Putamen (tissue), 1 donor: ENCODE results near the gene ZMYND8.

Experiments
- DNase-seq: peaks from one replicate; pipeline ENCODE4 v3.0.0-alpha.2; 2016; ENCODE audit warnings: low spot score

The ZMYND8 gene

DNA sequence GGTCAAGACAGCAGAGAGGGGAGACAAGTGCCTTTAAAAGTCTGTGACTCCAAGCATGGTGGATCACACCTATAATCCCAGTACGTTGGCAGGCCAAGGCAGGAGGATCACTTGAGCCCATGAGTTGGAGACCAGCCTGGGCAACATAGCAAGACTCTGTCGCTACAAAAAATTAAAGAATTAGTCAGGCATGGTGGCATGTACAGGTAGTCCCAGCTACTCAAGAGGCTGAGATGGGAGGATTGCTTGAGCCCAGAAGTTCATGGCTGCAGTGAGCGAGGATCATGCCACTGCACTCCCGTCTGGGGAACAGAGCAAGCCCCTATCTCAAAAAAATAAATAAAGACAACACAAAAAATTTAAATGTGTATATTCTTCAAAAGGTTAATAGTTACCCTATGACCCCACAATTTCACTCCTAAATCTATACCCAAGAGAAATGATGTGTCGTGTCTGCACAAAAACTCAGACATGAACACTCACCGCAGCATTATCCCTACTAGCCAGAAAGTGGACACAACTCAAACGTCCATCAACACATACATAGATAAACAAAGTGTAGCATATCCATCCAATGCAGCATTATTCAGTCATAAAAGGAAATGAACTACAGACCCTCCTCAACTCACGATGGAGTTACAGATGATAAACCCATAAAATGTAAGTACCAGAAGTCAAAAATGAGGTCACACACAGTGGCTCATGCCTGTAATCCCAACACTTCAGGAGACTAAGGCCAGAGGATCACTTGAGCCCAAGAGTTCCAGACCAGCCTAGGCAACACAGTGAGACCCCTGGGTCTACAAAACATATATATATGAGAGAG is 23.9 kb downstream of the ZMYND8 start:
- no peak for DNase-seq

DNA sequence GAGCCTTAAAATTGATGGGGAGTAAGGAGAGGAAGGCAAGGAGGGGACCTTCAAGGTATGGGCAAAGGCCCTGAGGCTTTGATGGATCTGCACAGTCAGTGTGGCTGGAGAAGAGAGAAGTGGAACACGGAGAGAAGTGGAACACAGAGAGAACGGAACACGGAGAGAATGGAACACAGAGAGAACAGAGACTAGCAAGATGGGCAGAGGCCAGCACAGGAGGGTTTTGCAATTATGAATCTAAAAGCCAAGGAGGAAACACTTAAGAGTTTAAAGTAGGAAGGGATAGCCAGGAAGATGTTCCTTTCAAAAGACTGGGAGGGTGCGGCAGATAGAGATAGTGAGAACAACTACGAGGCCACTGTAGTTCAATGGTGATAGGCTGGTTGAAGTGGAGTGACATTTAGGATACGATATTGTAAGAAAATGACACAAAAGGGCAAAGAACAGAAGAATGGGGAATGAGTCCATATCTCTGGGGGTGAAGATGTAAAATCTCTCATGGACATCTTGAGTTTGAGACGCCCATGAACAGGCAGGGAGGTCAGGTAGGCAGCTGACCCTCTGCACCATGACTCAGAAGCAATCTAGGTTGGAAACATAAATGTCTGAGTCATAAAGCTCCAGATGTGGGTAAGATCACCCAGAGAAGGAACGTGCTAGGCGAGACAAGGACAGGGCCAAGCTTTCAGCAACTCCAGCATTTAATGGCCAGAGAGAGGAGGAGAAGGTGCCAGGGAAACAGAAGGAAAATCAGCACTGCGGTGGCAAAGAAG is 25.4 kb downstream of the ZMYND8 start:
- DNase-seq: no peak

DNA sequence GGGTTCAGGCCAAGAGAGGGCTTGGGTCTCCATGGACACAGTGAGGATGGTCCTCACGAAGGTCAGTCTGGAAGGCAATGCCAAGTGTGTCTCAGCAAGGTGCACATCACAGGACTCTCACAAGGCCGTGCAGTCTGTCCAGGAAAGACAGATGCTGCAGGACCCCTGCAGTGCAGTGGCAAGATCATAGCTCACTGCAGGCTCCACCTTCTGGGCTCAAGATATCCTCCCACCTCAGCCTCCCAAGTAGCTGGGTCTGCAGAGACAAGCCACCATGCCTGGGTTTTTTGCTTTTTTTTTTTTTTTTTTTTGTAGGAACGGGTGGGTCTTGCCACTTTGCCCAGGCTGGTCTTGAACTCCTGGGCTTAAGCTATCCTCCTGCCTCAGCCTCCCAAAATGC is 26.4 kb downstream of the ZMYND8 start:
- no peak for DNase-seq

DNA sequence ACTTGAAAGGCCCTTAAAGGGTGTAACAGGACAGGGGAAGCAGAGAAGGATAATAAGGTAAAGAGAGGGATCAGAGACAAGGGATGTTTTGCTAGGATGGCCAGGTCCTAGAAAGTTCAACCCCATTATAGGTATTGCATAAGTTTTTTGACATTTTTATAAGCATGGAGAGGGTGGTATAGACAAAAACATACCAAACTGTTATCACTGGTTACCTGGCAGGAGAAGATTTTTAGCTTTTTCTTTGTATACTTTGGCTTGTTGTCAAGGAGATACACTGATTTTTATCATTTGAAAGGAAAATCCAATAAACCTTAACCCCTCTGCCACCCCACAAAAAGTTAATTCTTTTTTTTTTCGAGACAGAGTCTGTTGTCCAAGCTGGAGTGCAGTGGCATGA is 28.4 kb downstream of the ZMYND8 start:
- no peak for DNase-seq

DNA sequence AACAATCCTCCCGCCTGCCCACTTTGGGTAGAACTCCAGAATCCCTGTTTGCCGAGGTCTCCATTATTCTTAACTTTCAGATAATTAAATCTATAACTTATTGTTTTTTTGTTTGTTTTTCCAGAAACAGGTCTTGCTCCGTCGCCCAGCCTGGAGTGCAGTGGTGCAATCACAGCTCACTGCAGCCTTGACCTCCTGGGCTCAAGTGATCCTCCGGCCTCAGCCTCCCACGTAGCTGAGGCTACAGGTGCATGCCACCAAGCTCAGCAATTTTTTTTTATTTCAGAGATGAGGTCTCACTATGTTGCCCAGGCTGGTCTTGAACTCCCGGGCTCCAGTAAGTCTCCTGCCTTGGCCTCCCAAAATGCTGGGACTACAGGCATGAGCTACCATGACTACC is 28.8 kb downstream of the ZMYND8 start:
- DNase-seq: no peak

DNA sequence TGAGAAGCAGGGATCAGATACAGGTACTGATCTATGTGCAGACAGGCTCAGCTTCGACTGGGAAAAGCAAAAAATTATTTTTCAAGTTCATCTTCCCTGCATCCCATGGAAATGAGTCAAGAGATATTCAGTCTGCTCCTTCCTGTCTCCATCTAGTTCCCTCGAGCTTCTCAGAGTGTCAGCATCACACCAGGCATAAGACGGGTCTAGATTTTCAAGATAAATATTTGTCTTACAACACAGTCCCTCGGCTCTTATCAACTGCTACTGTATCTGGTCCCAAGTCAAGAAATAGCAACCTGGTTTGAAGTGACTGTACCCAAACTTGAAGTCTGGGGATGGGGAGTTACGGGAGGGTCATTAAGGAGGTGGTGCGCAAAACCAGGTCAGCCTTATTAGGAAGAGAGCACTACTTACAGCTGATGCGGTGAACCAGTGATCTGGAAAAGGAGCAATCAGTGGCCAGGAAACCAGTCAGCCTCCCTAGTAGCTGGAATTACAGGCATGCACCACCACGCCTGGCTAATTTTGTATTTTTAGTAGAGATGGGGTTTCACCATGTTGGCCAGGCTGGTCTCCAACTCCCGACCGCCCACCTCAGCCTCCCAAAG is 29.7 kb downstream of the ZMYND8 start:
- no peak for DNase-seq

DNA sequence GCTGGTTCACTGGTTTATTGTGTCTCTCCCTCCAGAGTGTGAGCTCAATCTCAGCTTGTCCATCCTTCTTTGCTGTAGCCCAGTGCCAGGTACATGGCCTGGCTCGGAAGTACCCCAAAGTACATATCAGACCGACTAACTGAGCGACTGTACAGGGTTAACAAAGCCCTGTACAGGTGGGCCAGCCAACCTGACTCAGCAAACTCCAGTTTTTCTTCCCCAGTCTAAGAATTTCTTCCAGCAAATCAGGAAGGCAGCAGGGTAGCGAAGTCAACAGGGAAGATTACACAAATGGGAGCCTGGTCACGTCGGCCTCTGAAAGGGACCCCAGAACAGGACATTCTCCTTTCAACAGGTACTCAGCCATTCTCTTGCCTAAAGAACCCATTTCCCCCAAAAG is 31.3 kb downstream of the ZMYND8 start:
- DNase-seq: no peak

DNA sequence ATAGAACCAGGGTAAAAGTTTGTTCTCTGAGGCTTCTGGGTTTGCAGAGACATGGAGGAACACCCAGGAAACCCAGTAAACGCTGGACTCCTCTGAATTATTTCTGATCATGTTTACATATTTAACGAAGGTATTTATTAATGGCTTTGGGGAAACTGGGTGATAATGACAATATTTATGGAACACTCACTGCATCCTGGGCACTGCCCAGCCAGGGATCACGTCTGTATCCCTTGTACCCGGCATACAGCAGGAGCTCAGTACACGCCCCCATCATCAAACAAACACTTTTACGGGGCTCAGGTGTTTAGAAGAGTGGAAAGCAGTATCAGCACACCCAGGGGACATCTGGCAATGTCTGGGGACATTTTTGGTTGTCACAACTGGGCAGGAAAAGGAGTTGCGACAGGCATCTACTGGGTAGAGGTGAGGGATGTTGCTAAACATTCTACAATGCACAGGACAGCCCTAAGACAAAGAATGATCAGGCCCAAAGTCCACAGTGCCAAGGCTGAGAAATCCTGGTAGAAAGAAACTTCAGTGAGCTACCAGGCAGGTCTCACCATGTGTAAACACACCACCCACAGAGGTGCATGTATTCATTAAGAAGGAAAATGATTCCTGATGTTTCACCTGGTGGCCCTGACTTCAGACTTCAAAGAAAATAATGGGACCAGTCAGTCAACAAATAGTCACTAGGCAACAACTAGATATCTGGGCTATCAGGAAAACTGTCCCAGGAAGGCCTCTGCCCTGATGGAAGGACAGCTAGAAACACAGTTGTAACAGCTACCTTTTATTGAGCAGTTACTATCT is 35.3 kb downstream of the ZMYND8 start:
- no peak for DNase-seq

DNA sequence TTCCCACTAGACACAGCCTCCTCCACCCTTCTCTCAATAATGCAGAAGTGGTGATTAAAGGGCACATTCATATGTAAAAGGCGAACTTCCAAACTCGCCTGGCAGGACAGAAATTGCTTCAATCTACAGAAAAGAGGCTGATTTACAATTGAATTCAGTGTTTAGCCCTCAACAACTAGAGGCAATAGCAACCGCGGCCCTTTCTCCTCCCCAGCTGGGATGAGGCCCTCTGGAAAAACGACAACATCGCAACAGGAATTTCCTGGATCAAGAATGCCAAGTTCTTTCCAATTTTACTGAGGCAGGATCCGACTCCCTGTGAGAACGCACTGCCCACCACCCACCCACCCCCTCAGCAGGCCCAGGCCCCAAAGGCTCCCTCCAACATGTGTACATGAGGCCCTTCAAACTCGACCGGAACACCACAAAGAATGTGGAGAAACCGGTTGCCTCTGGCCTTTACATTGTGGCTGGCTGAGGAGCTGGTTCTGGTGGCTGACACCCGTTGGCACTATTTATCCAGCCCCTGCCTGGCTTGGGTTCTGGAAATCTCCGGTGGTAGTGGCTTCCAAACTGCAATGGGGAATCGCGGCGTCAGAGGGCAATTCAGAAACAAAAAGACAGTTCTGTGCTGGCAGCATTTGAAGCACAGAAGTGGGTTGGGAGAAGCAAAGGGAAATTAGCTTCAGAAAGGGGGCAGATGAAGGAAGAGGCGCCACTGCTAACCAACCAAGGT is 36.8 kb downstream of the ZMYND8 start:
- DNase-seq: peak; percentile 77

DNA sequence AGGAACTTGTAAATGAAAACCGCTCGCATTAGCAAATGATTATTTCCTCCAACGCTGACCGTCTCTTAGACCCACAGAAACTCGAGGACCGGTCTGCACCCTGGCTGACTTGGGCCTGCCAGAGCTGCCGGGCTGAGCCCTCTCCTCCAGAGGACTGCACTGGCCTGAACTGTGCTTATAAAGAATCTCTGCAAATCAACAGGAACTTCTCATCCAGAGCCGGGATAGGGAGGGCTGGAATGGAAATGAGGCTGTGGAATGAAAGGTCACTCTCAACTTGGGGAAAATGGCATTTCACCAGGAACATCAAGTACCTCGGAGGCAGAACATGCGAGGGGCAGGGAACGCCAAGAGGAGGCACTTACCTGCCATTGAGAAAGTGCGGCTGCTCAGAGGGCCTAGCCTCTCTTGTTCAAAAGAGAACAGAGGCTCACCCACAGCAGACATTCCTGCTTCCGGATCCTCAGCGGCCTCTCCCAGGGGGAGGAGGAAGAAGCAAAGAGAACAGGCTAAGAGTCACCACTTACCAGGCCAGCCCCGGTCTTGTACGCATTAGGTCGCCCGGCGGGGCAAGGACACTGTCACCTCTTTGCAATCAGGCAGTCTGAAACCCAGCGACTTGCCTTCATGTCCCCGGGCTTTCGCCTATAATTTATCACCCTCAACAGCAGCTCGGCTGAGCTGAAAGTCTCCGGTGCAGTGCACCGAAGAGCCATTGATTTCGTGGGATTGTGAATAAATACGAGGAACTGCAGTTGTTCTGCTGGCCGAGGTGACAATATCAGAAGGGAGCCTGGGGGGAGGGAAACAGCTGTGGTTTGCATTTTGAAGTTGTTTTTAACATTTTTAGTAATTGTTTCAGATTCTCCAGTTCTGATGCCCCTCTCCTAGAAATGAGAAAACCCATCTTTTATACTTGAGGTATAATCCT is 37.6 kb downstream of the ZMYND8 start:
- no peak for DNase-seq

DNA sequence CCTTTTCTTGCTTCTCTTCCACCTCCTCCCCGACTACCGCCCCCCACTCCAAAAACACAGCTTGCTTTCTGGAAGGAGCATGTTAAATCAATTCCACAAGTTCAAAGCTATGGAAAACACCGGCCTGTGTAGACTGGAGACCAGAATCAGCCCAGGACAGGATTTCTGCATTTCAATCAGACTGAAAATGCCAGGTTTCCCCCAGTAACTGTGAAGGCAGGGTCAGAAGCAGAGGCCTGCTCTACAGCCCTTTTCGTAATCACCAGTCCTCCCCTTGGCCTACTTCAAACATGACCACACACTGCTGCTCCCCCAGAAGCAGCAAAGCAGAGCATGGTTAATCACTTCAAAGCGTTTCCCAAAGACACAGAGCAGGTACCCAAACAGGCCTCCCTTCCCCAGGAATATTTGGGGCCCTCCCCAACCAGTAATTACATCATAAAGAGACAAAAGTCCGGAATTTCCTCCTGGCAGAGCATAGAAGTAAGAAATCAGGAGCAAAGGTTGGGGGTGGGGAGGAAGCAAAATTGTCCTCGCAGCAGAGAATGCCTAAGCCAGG is 38.4 kb downstream of the ZMYND8 start:
- DNase-seq: no peak

DNA sequence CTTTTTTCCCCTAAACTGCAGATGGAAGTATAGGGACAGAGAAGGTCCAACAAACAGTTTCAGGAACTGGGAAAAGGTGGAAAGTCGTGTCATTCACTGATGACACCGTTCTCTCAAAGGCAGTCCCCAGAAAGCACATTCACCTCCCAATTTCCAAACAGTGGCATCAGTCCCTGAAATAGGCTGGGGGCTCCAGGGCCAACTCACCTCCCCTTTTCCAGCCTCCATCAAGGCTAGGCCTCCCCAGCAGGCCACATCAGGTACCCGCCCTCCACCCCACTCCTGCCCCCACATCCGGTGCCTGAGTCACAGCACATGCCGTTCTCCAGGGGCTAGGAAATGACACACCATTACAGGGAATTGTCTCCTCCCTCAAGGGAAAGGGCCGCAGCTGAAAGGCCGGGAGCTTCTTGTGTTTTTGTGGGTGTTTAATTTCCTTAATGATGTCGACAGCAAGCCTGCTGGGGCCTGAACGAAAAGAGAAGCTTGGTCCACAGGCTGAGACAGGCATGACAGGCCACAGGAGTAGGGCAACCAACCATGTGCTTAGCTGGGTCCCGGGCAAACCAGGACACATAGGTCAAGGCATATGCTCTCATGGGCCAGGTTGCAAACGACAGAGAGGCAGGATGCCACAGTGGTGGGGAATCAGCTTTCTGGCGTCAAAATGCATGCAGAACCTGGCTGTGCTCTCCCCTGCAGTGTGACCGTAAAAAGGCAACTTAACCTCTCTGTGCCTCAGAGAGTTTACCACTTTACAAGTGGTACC is 39.2 kb downstream of the ZMYND8 start:
- DNase-seq: no peak

DNA sequence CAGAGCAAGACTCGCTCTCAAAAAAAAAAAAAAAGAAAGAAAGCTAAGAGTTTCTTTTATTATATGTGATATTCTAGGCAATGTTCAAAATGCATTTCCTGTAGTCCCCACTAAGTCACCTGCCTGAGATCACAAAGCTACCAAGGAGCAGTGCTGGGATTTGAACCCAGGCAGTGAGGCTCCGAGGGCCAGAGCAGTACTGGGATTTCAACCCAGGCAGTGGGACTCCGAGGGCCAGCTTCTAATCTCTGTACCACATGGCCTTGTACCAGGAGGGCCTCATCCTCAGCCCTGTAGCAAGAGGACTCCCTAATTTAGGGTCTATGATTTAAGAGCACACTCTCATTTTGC is 39.7 kb downstream of the ZMYND8 start:
- DNase-seq: no peak

DNA sequence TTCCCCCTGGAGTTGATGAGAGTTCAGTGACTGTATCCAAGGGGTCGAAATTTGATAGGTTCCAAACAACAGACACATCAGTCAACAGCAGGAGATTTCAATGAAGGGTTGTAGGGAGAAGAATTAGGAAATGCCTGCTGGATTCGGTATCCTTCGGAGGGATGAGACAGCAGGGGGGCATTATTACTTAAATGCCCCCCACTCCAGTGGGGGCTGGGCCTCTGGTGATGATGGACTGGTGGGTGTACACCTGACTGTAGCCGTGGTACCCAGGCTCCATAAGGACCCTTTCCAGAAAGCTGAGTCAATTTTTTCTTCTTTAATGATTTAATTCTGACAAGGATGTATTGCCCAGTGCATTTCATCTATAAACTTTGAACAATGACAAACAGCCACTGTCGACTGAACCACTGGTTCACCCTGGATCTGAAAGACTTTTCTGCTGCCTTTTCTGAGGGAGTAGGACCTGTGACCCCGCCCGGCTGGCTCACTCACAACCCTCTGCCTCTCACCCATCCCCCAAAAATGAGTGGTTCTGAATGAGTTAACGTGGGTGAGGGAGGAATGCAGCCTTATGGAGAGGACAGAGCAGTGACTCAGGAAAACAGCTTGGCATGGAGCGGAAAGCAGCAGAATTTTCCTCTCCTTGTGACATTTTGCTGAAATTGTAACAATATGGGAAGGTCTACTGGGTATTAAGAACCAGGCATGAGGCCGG is 41.0 kb downstream of the ZMYND8 start:
- DNase-seq: no peak

DNA sequence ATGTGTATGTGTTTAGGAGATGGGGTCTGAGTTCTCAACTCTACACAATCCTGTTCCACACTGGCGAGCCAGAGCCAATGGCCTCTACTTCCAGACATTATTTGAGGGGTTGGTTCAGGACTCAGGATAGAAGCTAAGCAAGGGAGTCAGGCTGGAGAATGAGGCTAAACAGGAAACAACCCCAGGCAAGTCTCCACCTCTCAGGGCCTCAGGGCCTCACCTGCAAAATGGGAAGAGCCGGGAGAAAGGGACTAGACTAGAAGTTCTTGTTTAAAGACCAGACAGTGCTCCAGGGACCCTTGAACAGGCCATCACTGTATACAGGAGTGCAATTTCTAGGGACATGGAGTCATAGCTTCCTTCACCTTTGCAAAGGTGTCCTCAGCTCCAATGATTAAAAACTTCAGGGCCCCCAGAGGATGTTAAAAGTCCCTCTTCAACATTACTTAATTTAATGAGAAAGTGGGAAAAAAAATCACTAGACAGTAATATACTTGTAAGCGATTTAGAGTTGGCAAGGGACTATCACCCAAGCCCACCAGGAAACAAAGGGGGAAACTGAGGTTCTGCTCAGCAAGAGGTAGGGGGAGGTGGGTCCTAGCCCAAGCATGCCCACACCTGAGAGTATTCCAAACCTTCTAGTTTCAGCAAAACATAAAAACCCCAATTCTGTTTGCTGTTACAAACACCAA is 41.7 kb downstream of the ZMYND8 start:
- no peak for DNase-seq

DNA sequence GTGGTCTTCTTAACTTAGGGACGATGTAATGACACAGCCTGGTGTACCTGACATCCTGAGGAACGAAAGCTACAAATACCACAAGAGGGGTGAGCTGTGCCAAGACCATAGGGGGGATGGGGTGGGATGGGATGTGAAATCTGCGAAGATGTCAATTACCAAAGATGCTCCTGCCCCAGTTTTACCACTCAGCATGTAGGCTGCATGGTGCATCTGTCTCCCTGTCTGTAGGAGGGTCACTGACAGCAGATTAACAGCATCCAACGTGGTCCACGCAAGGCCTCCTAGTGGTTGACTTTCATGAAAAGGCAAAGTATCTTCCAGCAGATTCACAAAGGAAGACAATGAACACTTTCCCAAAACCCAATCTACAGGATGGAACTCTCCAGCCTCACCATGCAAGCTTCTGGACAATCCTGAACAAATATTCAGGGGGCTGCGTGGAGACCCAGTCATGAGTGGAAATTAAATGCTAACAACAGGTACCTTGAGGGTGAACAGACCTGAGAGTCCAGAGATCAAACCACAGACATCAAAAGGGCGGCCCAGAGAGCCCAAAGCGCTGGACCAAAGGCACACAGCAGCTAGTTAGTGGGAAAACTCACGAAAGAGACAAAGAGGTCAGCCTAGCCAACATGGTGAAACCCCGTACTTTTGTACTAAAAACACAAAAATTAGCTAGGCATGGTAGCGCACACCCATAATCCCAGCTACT is 44.4 kb downstream of the ZMYND8 start:
- no peak for DNase-seq

DNA sequence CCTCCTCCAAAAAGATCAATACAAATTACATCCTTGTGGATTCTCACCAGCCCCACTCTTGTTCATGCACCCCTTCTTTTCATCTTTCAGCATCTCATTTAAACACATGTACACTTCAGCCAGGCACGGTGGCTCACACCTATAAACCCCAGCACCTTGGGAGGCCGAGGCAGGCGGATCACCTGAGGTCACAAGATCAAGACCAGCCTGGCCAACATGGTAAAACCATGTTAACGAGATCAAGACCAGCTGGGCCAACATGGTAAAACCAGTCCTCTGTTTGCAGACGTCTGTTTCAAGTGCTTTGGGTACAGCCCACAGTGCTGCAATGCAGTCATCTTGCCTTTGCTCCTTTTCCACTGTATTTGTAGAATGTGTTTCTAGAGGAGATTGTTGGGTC is 45.3 kb downstream of the ZMYND8 start:
- no peak for DNase-seq
